HG02885 (cell line): ENCODE data around the gene TCTA.

Experiments
- ATAC-seq: cut with Tn5 transposase; IDR thresholded peaks from one replicate; pipeline ENCODE4 v1.9.1; 2021; ENCODE audit warnings: mild to moderate bottlenecking; ENCODE audit not compliant: unreplicated experiment, poor library complexity

The TCTA gene

DNA sequence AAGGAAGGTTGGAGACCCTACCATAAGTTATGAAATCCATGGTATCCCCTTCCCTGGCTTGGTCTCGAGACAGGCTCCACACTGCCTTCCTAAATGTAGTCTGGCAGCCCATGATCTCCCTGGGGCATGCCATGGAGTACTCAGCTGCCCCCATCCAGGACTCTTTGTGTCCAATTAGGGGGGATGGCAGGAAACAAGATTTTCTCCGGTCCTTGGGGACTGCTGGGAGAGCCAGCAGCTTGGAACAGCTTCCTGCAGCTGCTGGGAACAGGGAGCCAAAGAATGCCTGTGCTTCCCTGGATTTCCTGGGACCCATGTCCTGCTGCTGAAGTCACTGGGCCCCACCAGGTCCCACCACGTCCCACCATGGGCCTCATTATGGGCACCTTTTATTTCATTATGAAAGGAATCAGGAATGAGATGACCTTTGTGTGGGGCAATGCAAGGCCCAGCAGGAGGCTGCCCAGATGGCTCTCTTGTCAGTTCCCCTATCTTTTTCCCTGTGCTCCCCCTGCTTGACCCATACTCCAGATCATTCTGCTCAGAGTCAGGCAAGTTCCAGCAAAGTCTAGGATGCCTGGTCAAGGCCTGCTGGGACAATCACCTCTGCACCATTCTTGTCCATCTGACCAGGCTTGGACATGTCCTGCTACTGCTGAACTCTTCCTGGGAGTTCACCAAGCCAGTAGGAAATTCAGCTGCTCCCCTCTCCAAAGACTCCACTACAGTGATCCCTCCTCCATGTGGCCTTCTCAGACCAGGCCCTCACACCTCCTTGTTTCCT is 42.9 kb downstream of the TCTA start:
- ATAC-seq = no peak

DNA sequence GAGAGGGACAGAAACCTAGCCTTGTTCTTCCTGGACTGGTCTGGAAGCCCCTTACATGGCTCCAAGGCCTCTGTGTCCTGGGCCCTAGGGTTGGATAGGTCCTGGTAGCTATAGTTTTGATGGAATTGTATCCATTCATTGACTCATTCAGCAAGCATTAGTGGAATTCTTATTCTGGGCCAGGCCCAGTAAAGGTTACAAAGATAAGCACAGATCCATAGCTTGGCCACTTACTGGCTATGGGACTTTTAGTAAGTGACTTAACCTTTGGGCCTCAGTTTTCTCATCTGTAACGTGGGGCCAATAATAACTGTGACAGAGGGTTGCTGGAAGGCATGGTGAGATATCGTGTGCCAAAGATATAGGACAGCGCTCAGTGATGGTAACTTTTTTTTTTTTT is 44.2 kb downstream of the TCTA start:
- ATAC-seq = no peak

DNA sequence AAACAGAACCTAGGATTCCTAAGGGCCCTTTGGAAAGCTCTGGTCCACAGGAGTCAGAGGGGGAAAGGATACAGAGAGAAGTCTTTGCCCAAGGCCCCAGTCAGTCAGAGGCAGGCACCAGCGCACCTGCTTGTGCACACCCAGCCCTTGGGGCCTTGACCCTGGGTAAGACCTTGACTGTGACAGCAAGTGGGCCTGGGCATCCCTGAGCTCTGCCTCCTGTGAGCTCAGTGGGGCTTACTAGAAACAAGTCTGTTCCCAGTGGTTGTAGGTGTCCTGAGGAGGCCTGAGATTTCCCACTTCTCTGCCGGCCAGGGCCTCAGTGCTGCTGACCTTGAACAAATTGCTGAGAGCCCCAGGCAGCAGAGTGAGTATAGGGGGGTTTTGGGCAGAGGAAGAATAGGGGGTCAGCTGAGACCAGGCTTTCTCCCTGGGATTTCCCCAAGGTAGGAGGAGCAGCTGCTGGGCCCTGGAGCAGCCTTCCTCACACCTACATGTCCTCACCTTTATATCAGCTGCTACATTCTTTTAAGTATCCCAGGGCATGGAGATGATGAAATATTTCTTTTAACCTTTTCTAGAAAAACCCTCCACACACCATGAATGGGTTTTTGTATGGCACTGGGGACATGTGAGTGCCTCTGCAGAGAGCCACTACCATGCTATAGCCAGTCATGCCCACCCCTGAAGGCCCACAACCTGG is 48.1 kb downstream of the TCTA start:
- ATAC-seq = no peak

DNA sequence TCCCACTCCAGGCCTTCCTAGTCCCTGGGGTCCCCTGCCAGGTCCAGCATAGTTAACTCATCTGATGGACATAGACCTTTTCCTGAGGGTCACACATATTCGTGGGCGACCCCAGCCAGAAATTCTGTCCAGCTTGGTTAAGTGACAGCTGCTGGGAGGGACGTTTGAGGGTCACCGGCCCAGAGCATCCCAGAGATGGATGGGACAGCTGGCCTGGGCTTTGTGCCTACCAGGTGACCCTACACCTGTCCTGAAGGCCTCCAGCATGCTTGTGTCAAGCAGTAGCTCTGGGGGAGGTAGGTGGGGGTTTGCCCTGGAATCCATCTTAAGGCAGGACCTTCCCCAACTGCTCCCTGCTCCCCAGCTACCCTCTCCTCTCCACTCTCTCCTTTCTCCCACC is 48.7 kb downstream of the TCTA start:
- no peak for ATAC-seq

DNA sequence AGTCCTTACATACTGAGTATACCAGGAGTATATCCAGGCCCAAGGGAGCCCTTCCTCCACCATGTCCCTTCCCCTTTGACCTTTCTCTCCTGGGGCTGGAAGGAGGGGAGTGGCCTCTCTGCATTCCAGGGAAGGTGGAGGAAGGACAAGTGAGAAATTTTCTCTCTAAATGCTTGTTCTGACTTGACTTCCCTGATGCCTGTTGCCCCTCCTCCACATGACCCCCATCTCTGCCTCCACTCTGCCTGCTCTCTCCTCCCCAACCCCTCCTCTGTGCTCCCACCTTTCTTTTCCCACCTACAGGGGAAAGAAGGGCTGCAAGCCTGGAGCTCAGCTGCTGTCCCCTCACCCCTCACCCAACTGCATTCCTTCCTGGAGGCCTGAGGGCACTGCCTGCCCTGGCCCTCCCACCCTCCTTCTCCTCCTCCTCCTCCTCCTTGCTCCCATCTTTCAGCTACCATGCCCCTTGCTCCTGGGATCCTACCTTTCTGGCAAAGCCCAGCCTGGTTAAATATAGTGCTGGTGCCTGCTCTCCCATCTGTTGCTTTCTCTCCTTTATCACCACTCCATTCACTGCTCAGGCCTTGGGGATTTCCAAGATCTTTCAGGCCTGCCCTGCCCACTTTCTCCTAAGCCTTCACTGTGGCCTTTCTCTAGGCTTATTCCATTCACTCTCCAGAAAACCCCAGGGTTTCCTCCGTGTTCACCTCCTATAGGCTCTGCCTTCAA is 49.4 kb downstream of the TCTA start:
- ATAC-seq = no peak

GRCh38 chr3:49462222-49462621 is 50.0 kb downstream of the TCTA start:
- ATAC-seq = no peak

GRCh38 chr3:49465270-49466034 is 53.2 kb downstream of the TCTA start:
- ATAC-seq = no peak
